Omental fat pad (tissue), 4 donors: Measurements from ENCODE around the gene EID1. TPM values are rescaled to one million over a fixed set of nuclear protein-coding genes. Genes with fewer than 3 reads are reported as not detected.
"Not testable (repeated sequence)": the region's sequence is repeated elsewhere in the genome, so short reads cannot be mapped to it uniquely, and the experiment has no call there.

ENCODE experiments used
- ATAC-seq: fragments of 150-250 bp; one replicate; pipeline ENCODE4 v1.9.1; 2016; ENCODE audit warnings: mild to moderate bottlenecking, moderate library complexity; ENCODE audit not compliant: low FRiP score
- DNase-seq: peaks from one replicate; pipeline ENCODE4 v3.0.0-alpha.2; 2019; ENCODE audit warnings: low spot score
- CTCF ChIP-seq, 3 donors: fragments of 450-650 bp; IDR thresholded peaks; one replicate each; pipeline ENCODE4 v1.5.1; 2016 to 2017; ENCODE audit warnings: antibody characterized with exemption in 3 of 3, mild to moderate bottlenecking in 3 of 3, moderate library complexity in 2 of 3
- total RNA-seq, 4 donors: library from RNA; depleted of rRNA; stranded (reverse); fragments of >200 nt; gene quantifications; one replicate each; pipeline ENCODE4 v1.1.0, GENCODE V29; 2016

EID1 gene
- total RNA-seq, 4 donors from 2014 or later = 152 to 235 (median 216) TPM

- DNase-seq = no peak
- no peak for TF ChIP-seq CTCF (IDR thresholded peaks at IDR 0.05)
- ATAC-seq = no peak
Observed at GRCh38 chr15:48842501-48842900, 35.4 kb upstream of the EID1 start.

- TF ChIP-seq CTCF (IDR thresholded peaks at IDR 0.05) = no peak
- ATAC-seq (no peak), DNase-seq (no peak)
Observed at GRCh38 chr15:48845123-48845522, 32.8 kb upstream of the EID1 start.

- DNase-seq (no peak), ATAC-seq (no peak)
- no peak for TF ChIP-seq CTCF (IDR thresholded peaks at IDR 0.05)
Observed at GRCh38 chr15:48850648-48851047, 27.3 kb upstream of the EID1 start.

- no peak for DNase-seq
- no peak for ATAC-seq
- TF ChIP-seq CTCF (IDR thresholded peaks at IDR 0.05) = no peak
Observed at GRCh38 chr15:48851956-48852355, 26.0 kb upstream of the EID1 start.

GRCh38 chr15:48854434-48854833 lies 23.5 kb upstream of the EID1 start:
- not testable (repeated sequence) for ATAC-seq, DNase-seq

- no peak for ATAC-seq
- TF ChIP-seq CTCF (IDR thresholded peaks at IDR 0.05) = peak in 1 of 3 donors; percentile 8
- no peak for DNase-seq
Observed at GRCh38 chr15:48855501-48856440, 22.2 kb upstream of the EID1 start.

GRCh38 chr15:48856942-48857341 lies 21.0 kb upstream of the EID1 start:
- ATAC-seq (no peak), DNase-seq (no peak)
- no peak for TF ChIP-seq CTCF (IDR thresholded peaks at IDR 0.05)
